HCT116 (cell line): ENCODE measurements around the gene MAML3. TPM values are rescaled to one million over a fixed set of nuclear protein-coding genes. Genes with fewer than 3 reads are reported as not detected.
A peak's percentile ranks its signal among the peaks of the same experiment; 100 is the strongest.

Source experiments
- ATAC-seq: fragments of 200-7000 bp; cut with Tn5 transposase; 2 replicates; pipeline ENCODE4 v1.9.1; 2020; ENCODE audit warnings: mild to moderate bottlenecking, moderate library complexity
- BruUV-seq: library from RNA; stranded (reverse); fragments of 400-500 nt; replicated peaks from 2 replicates; lab custom pipeline; 2021; lab: Mats Ljungman, UMichigan
- CTCF ChIA-PET: fragments of 300-600 bp; sonication (Branson Sonifier 250); formaldehyde crosslinking; loops from one replicate; lab custom pipeline; 2021; ENCODE audit warnings: antibody characterized with exemption; lab: Charles Lee
- POLR2A ChIA-PET: fragments of 300-600, 350-600 bp; sonication (Branson Sonifier 250); formaldehyde crosslinking; loops from one replicate; lab custom pipeline; 2021; ENCODE audit warnings: antibody characterized with exemption; lab: Charles Lee
- RAD21 ChIA-PET, 2 experiments: fragments of 300-600 bp; sonication (Branson Sonifier 250); formaldehyde crosslinking; loops; one replicate each; lab custom pipeline; 2023; ENCODE audit warnings: low total read pairs in 2 of 2; ENCODE audit not compliant: uncharacterized antibody in 2 of 2, unreplicated experiment in 2 of 2, low non-redundant PET in 1 of 2; lab: Charles Lee
- DNase-seq: peaks from one replicate; pipeline ENCODE4 v3.0.0-alpha.2; 2010; ENCODE audit warnings: low read depth, low spot score
- H2AFZ ChIP-seq: fragments of 200-600 bp; shearing (Covaris generic), sonication (generic); 2 replicates; pipeline ENCODE4 v1.6.1; 2017; ENCODE audit warnings: low read depth, mixed run types, mixed read lengths, antibody characterized with exemption, low read length; ENCODE audit not compliant: poor library complexity, severe bottlenecking
- H3K27ac ChIP-seq: 2 replicates; pipeline ENCODE4 v1.5.1; 2012; ENCODE audit warnings: low read depth, low read length
- H3K27me3 ChIP-seq: fragments of 200-600 bp; sonication (generic); 2 replicates; pipeline ENCODE4 v1.6.1; 2016; ENCODE audit warnings: mixed run types, low read length, mixed read lengths; ENCODE audit not compliant: insufficient read depth
- H3K36me3 ChIP-seq, 2 experiments: fragments of 200-500 bp in 1 of 2; fragments of 200-600 bp in 1 of 2; sonication (Bioruptor generic) in 1 of 2; sonication (generic) in 1 of 2; 2 replicates each; pipeline versions ENCODE4 v1.5.1 to v1.6.1; 2014 to 2016; ENCODE audit warnings: low read length in 2 of 2, inconsistent platforms in 1 of 2, mixed read lengths in 1 of 2, mixed run types in 1 of 2; ENCODE audit not compliant: insufficient read depth in 2 of 2, control insufficient read depth in 1 of 2
- H3K4me1 ChIP-seq, 2 experiments: fragments of 200-600 bp in 1 of 2; sonication (generic) in 1 of 2; 2 replicates each; pipeline versions ENCODE4 v1.5.1 to v1.6.1; 2012 to 2017; ENCODE audit warnings: low read length in 2 of 2, inconsistent platforms in 1 of 2, mild to moderate bottlenecking in 1 of 2, mixed read lengths in 1 of 2, mixed run types in 1 of 2, moderate library complexity in 1 of 2; ENCODE audit not compliant: insufficient read depth in 2 of 2, control insufficient read depth in 1 of 2
- H3K4me2 ChIP-seq: fragments of 200-600 bp; sonication (generic); 2 replicates; pipeline ENCODE4 v1.6.1; 2017; ENCODE audit warnings: mixed run types, low read length, mixed read lengths
- H3K4me3 ChIP-seq, 2 experiments: fragments of 200-600 bp in 1 of 2; sonication (generic) in 1 of 2; replicated peaks in 1 of 2; 2 replicates each; pipeline ENCODE4 v1.5.1; 2011 to 2016; ENCODE audit warnings: low read length in 2 of 2, control low read depth in 1 of 2, low read depth in 1 of 2, mild to moderate bottlenecking in 1 of 2, mixed read lengths in 1 of 2, mixed run types in 1 of 2
- H3K79me2 ChIP-seq: fragments of 200-600 bp; sonication (generic); 2 replicates; pipeline ENCODE4 v1.6.1; 2017; ENCODE audit warnings: mild to moderate bottlenecking, mixed run types, low read length, moderate library complexity, mixed read lengths; ENCODE audit not compliant: insufficient read depth
- H3K9ac ChIP-seq: fragments of 200-600 bp; sonication (generic); 2 replicates; pipeline ENCODE4 v1.6.1; 2016; ENCODE audit warnings: low read length, mixed read lengths
- H3K9me2 ChIP-seq: fragments of 200-600 bp; sonication (generic), shearing (Covaris generic); 2 replicates; pipeline ENCODE4 v1.6.1; 2017; ENCODE audit warnings: mixed run types, mild to moderate bottlenecking, moderate library complexity; ENCODE audit not compliant: insufficient read depth
- H3K9me3 ChIP-seq, 2 experiments: fragments of 200-500 bp in 1 of 2; fragments of 200-600 bp in 1 of 2; sonication (Bioruptor generic) in 1 of 2; sonication (generic) in 1 of 2; 2 replicates each; pipeline ENCODE4 v1.6.1; 2014 to 2017; ENCODE audit warnings: low read length in 2 of 2, mixed read lengths in 2 of 2, inconsistent platforms in 1 of 2, low read depth in 1 of 2, mild to moderate bottlenecking in 1 of 2, mixed run types in 1 of 2, moderate library complexity in 1 of 2; ENCODE audit not compliant: control insufficient read depth in 1 of 2, insufficient read depth in 1 of 2
- H4K20me1 ChIP-seq: fragments of 200-600 bp; sonication (generic), shearing (Covaris generic); 2 replicates; pipeline ENCODE4 v1.6.1; 2017; ENCODE audit warnings: mixed run types, mild to moderate bottlenecking, moderate library complexity; ENCODE audit not compliant: insufficient read depth
- ATF3 ChIP-seq: IDR thresholded peaks from 2 replicates; pipeline ENCODE4 v1.6.1; 2012
- CBX3 ChIP-seq: IDR thresholded peaks from 2 replicates; pipeline ENCODE4 v1.6.1; 2012; ENCODE audit warnings: low read depth
- CEBPB ChIP-seq: IDR thresholded peaks from 2 replicates; pipeline ENCODE4 v1.6.1; 2012; ENCODE audit warnings: low read depth
- ELF1 ChIP-seq: IDR thresholded peaks from 2 replicates; pipeline ENCODE4 v1.6.1; 2012; ENCODE audit warnings: low read depth, borderline replicate concordance
- FOSL1 ChIP-seq: IDR thresholded peaks from 2 replicates; pipeline ENCODE4 v1.6.1; 2012; ENCODE audit warnings: low read depth
- JUND ChIP-seq: IDR thresholded peaks from 2 replicates; pipeline ENCODE4 v1.6.1; 2012
- MAX ChIP-seq: IDR thresholded peaks from 2 replicates; pipeline ENCODE4 v1.6.1; 2012
- POLR2AphosphoS5 ChIP-seq: IDR thresholded peaks from 2 replicates; pipeline ENCODE4 v1.6.1; 2011; ENCODE audit warnings: mild to moderate bottlenecking, low read depth, low read length, moderate library complexity
- SIN3A ChIP-seq: IDR thresholded peaks from 2 replicates; pipeline ENCODE4 v1.6.1; 2012; ENCODE audit warnings: low read depth
- SP1 ChIP-seq: IDR thresholded peaks from 2 replicates; pipeline ENCODE4 v1.6.1; 2012; ENCODE audit warnings: low read depth
- YY1 ChIP-seq: IDR thresholded peaks from 2 replicates; pipeline ENCODE4 v1.6.1; 2011; ENCODE audit warnings: low read length, low read depth, moderate library complexity, mild to moderate bottlenecking; ENCODE audit not compliant: insufficient replicate concordance; ENCODE audit errors: extremely low read depth
- ZNF274 ChIP-seq: fragments of 200-500 bp; sonication (Bioruptor generic); IDR thresholded peaks from 2 replicates; pipeline ENCODE4 v1.6.1; 2014; ENCODE audit warnings: mild to moderate bottlenecking, low read depth, low read length, inconsistent platforms
- intact Hi-C: fragments of 100-400 bp; cut with micrococcal nuclease; formaldehyde crosslinking; loops from 2 replicates; pipeline ENCODE4 v1.10.0; 2022
- total RNA-seq: library from RNA; stranded (reverse); gene quantifications from one replicate; pipeline ENCODE4 v1.2.1, GENCODE V29; 2021; ENCODE audit not compliant: unreplicated experiment
- TF ChIP-seq, protein P1 (sequence below): IDR thresholded peaks from 2 replicates; pipeline ENCODE4 v1.6.1; 2011; ENCODE audit warnings: mild to moderate bottlenecking, low read length, moderate library complexity; ENCODE audit not compliant: insufficient replicate concordance; ENCODE audit errors: extremely low read depth

MAML3 gene
- total RNA-seq, 1 experiment from 2014 or later: 3.1 TPM

GRCh38 chr4:140095694-140096482, 58.1 kb downstream of the MAML3 start:
- ChIA-PET POLR2A (interaction anchor here (1.3 kb wide), 1 partner anchor 55 kb away, joined by 3 read pairs; no protein-coding TSS in a partner anchor), CTCF (interaction anchor here (1.2 to 1.4 kb wide), 2 partner anchors 44 to 499 kb away, joined by 3 to 5 read pairs; no protein-coding TSS in a partner anchor), RAD21 (no interaction called here)
- no peaks in the 10 kb centered on the region for H3K79me2 ChIP-seq
- H4K20me1 ChIP-seq: no peaks in the 10 kb centered on the region
- no peaks in the 10 kb centered on the region for H3K27me3 ChIP-seq
- no peaks in the 10 kb centered on the region for H3K9me3 ChIP-seq
- H2AFZ ChIP-seq: peak overlapping the region; percentile 29
- peak overlapping the region; percentile 61 for H3K4me2 ChIP-seq
- intact Hi-C loops: loop anchor here (5.0 kb wide), 1 partner anchor 56 kb away; the partner anchor contains the start of gene MAML3
- no peaks in the 10 kb centered on the region for H3K36me3 ChIP-seq
- no peaks in the 10 kb centered on the region for H3K9me2 ChIP-seq
- peak; percentile 62 for DNase-seq
- TF ChIP-seq ELF1: peak; percentile 45; the same call in 1 of the 2 replicates
- TF ChIP-seq JUND: peak; percentile 63
- peak; percentile 47; the same call in 1 of the 2 replicates for TF ChIP-seq POLR2AphosphoS5
- peak; percentile 52; the same call in 1 of the 2 replicates for TF ChIP-seq CBX3
- TF ChIP-seq SP1: peak; percentile 65
- no peak for TF ChIP-seq MAX
- TF ChIP-seq YY1: no peak
- TF ChIP-seq FOSL1: peak; percentile 80
- no peak for TF ChIP-seq ATF3
- TF ChIP-seq SIN3A: 0 out of 2 replicates have a peak, but pooled peaks have one; percentile 26
- 0 out of 2 replicates have a peak, but pooled peaks have one; percentile 13 for TF ChIP-seq CEBPB
- TF ChIP-seq, protein P1, sequence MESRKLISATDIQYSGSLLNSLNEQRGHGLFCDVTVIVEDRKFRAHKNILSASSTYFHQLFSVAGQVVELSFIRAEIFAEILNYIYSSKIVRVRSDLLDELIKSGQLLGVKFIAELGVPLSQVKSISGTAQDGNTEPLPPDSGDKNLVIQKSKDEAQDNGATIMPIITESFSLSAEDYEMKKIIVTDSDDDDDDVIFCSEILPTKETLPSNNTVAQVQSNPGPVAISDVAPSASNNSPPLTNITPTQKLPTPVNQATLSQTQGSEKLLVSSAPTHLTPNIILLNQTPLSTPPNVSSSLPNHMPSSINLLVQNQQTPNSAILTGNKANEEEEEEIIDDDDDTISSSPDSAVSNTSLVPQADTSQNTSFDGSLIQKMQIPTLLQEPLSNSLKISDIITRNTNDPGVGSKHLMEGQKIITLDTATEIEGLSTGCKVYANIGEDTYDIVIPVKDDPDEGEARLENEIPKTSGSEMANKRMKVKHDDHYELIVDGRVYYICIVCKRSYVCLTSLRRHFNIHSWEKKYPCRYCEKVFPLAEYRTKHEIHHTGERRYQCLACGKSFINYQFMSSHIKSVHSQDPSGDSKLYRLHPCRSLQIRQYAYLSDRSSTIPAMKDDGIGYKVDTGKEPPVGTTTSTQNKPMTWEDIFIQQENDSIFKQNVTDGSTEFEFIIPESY: no peak
- no peak for TF ChIP-seq ZNF274
- BruUV-seq: no TSS peak
- H3K9ac ChIP-seq: no peak overlapping the region
- ATAC-seq: peak; percentile 59
- no peak overlapping the region for H3K27ac ChIP-seq
- H3K4me3 ChIP-seq: peak overlapping the region in 1 of 2 experiments; percentile 9; a peak in 2 of 4 replicates
- H3K4me1 ChIP-seq: peaks cover 30 to 70% of the 10 kb centered on the region in 2 experiments
